GM19467 (cell line): ENCODE results near the gene BTG4.

Source experiments
- ATAC-seq: cut with Tn5 transposase; IDR thresholded peaks from one replicate; pipeline ENCODE4 v1.9.1; 2021; ENCODE audit warnings: mild to moderate bottlenecking, moderate library complexity; ENCODE audit not compliant: unreplicated experiment

The BTG4 gene

DNA sequence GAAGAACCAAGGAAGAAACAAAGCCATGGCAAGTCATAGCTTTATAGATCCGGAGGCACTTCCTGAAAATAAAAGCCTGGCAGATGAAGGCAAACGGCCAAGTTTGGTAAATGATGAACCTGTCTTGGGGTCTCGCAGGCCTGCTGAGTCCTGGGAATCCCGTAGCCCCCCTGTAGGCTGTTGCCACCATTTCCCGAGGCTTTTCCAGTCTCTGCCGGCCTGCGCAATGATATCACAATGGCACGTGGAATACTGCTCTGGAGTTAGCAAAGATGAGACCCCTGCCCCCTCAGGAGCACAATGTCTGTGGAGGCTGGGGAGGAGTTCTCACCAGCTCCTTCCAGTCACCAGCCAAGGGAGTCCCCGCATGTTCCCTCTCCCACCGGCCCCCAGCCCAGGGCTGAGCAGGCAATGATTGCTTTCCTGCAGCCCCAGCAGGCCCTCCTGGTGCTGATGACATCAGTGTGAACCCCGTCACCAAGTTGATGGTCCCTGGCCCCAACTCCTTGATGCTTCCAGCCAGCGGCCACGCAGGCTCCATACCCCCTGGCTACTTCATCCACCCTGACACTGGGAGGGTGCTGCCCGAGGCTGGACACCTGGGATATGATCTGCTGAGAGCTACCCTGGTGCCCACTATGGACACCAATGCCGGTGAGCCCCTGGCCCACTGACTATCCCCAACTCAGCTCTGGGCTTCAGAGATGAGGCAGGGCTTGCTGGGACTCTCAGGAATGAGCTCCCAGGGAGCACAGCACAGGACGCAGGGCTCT is 55.9 kb downstream of the BTG4 start:
- no peak for ATAC-seq

GRCh38 chr11:111455291-111456085 is 56.7 kb downstream of the BTG4 start:
- ATAC-seq, result no peak

GRCh38 chr11:111454561-111455192 is 57.5 kb downstream of the BTG4 start:
- no peak for ATAC-seq

- no peak for ATAC-seq
Measured at GRCh38 chr11:111452817-111453552, 59.2 kb downstream of the BTG4 start.

DNA sequence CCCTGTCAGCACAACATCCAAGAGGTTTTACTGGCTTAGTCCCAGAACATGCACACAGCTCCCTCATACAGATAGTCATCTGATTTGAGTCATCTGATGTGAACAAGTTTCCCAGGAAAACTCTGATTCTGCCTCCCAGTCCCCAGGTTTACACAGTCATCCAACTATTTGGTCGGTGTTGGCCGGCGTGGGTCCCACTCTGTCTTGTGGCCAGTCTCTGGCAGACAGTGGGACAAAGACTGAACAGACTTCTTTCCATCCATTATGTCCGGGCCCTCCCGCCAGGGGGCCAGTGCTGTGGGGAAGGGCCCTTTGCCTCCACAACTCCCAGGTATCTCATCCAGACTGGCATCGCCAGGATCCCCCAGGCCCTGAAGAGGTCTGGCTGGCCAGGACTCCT is 60.0 kb downstream of the BTG4 start:
- no peak for ATAC-seq

DNA sequence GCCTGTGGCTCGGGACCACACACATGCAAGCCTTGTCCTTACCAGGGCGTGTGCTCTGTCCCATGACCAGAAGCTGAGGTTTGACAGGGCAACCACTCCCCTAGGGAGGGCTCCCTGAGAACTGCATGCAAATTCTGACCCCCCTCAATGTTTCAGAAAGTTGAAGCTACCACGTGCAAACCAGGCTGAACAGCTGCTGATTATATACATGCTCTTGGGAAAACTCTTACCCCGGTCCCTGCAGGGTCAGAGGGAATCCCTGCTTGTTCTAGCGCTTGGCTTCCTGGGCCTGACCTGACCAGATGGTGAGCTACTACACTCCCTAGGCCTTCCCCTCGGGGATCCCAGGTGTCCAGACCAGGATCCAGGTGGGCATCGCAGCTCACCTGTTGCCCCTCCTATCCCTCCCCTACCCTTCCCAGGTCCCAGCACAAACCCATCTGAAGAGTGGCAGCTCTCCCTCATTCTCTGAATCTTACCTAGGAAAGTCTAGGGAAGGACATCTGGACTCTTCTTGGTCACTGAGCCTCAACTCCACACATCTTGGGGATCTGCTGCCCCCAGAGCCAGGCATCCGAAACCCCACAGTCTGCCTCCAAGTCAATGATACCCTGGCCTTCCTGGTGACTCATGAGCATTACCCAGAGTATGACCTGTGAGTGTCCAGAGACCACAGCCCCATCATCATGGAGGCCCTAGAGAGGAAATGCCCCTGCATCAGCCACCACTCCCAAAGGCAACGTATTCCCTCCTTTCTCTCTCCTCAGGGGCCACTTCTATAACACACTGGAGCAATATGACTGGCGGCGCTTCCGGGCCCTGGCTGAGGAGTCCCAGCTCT is 61.5 kb downstream of the BTG4 start:
- peak; percentile 87 for ATAC-seq

- ATAC-seq, result no peak
Measured at GRCh38 chr11:111449696-111450479, 62.3 kb downstream of the BTG4 start.

DNA sequence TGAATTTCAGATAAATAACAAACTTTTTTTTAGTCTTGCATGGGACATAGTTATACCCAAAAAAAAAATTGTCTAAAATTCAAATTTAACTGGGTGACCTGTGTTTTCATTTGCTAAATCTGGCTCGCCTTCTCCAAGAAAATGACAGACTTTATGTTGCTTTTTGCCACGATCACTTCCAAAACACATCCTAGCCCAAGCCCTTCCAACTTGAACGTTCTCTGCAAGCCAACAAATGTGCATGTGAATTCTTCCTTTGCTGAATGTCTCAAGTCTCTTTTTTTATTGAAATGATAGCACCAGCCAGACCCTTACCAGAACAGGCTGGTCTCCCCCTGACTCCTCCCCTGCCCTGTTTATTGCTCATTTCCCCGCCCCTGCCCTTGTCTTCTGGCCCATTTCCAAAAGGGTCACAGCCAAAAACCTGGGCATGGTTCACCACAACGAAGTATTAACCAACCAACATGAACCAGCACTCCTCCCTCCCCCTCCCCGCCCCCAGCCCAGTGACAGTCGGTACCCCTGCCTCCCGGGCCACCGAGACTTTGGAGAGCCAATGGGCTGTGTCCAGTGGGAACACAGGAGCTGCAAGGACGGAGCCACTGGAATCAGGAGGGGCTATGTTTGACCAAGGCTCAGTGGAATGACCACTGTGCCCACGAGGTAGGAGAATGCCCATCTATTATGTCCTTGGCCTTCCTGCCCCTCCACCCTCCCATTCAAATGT is 63.2 kb downstream of the BTG4 start:
- ATAC-seq, result no peak

DNA sequence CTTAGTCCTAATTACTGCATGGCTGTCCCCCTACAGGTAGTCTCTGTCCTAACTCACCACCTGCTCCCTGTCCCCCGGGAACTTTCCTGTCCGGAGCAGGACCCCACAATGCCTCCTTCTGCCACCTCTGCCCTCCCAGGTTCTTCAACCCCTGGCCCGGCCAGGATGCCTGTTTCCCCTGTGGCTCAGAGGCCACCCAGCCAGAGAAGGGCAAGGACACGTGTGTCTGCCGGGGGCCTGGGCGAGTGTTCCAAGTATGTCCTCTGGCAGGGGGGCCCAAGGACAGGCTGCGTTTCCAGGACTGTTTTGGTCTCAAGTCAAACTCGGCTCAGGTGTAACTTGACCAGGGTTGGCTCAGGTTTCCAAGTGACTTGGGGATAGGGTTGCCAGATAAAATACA is 63.8 kb downstream of the BTG4 start:
- no peak for ATAC-seq

GRCh38 chr11:111447931-111448330 is 64.3 kb downstream of the BTG4 start:
- ATAC-seq, result no peak

- ATAC-seq, result no peak
Measured at GRCh38 chr11:111447112-111447471, 65.1 kb downstream of the BTG4 start.

GRCh38 chr11:111446404-111447111 is 65.6 kb downstream of the BTG4 start:
- ATAC-seq, result peak; percentile 80

- no peak for ATAC-seq
Measured at GRCh38 chr11:111445586-111445985, 66.6 kb downstream of the BTG4 start.
